AG09309 (cell line): ENCODE results near the gene JAKMIP1.
A peak's percentile ranks its signal among the peaks of the same experiment; 100 is the strongest.

Experiments used
- DNase-seq: peaks from one replicate; pipeline ENCODE4 v3.0.0-alpha.2; 2010; ENCODE audit warnings: low read depth
- H3K4me3 ChIP-seq: 2 replicates; pipeline ENCODE4 v1.5.1; 2011; ENCODE audit warnings: mild to moderate bottlenecking, low read depth, low read length, moderate library complexity; ENCODE audit not compliant: control insufficient read depth
- CTCF ChIP-seq: IDR thresholded peaks from 2 replicates; pipeline ENCODE4 v1.5.1; 2011; ENCODE audit warnings: mild to moderate bottlenecking, low read depth, low read length, inconsistent platforms; ENCODE audit not compliant: insufficient read depth, control insufficient read depth; ENCODE audit errors: missing control alignments

JAKMIP1 gene

DNA sequence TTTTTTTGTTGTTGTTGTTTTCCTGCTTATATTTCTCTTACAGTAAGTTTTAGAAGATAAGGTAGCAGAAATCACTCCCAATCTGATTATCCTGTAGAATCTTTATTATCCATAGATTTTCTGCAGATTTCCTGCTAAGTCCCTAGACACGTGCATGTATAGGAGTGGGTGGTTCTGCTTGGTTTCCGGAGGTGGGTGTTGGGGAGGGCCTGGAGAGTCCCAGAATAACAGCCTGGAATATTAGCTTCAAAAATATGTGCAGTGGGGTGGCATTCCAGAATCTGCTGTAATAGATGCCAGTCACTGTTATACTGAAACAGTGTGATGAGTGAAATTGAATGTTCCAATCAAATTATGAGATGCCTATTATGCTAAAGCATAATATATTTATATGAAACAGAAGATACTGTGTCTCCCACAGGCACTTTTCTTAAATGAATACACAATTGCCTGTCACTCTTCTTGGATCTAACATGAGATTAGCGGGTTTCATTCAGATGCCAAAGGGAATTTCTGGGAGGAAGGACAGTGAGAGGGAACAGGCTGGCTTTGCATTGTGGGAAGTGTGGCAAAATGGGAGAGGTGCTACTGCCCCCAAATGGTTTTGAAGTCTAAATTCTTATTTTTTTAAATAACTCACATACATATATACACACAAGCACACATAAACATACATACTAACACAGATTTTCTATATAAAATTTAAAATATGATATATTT is 219.8 kb downstream of the JAKMIP1 start:
- DNase-seq: no peak
- TF ChIP-seq CTCF: no peak
- H3K4me3 ChIP-seq: no peak overlapping the region

- no peak for DNase-seq
- no peak overlapping the region for H3K4me3 ChIP-seq
- TF ChIP-seq CTCF: peak; percentile 38
These were observed 220.4 kb downstream of the JAKMIP1 start for GRCh38 chr4:5979981-5980380.

- DNase-seq: no peak
- H3K4me3 ChIP-seq: no peak overlapping the region
- no peak for TF ChIP-seq CTCF
These were observed 223.4 kb downstream of the JAKMIP1 start for GRCh38 chr4:5976921-5977320.

DNA sequence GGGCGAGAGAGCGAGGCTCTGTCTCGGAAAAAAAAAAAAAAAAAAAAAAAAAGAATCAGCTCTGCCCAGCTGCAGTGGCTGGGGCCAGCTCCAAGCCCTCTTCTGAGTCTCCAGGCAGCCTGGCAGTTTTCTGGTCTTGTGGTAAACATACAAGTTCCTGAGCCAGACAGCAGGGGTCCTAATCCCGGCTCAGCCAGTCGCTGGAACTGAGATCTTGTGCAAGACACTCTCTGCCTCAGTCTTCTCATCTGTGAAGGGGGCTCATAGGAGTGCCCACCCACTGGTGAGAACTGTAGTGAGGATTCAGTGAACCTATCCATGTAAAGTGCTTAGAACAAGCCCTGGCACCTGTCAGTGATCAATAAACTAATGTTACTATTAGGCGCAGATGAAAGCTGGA is 223.9 kb downstream of the JAKMIP1 start:
- no peak overlapping the region for H3K4me3 ChIP-seq
- no peak for DNase-seq
- TF ChIP-seq CTCF: no peak
